LNCAP (cell line): Measurements from ENCODE around the gene PHF2.

Experiments used
- TF ChIP-seq, protein P1 (sequence below): fragments of 450-650 bp; IDR thresholded peaks from 2 replicates; pipeline ENCODE4 v1.5.1; 2017; ENCODE audit warnings: mild to moderate bottlenecking

PHF2 gene

DNA sequence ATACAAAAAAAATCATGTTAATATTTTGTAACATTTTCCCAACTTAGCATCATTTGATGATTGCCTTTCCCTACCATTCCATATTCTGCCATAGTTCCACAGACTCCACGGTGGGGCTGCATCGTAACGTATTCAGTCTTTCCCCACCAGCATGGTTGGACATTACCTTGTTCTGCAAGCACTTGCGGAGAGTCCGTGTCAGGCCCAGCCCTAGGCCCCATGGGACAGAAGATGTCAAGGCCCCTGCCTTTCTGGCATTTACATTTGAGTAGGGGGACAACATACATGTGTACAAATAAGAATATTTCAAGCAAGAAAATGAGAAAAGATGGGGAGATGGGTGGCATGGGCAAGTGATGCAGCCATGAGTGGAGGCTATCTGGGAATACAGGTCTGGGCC, 8.2 kb upstream of the PHF2 start:
- TF ChIP-seq, protein P1, sequence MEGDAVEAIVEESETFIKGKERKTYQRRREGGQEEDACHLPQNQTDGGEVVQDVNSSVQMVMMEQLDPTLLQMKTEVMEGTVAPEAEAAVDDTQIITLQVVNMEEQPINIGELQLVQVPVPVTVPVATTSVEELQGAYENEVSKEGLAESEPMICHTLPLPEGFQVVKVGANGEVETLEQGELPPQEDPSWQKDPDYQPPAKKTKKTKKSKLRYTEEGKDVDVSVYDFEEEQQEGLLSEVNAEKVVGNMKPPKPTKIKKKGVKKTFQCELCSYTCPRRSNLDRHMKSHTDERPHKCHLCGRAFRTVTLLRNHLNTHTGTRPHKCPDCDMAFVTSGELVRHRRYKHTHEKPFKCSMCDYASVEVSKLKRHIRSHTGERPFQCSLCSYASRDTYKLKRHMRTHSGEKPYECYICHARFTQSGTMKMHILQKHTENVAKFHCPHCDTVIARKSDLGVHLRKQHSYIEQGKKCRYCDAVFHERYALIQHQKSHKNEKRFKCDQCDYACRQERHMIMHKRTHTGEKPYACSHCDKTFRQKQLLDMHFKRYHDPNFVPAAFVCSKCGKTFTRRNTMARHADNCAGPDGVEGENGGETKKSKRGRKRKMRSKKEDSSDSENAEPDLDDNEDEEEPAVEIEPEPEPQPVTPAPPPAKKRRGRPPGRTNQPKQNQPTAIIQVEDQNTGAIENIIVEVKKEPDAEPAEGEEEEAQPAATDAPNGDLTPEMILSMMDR: no peak

DNA sequence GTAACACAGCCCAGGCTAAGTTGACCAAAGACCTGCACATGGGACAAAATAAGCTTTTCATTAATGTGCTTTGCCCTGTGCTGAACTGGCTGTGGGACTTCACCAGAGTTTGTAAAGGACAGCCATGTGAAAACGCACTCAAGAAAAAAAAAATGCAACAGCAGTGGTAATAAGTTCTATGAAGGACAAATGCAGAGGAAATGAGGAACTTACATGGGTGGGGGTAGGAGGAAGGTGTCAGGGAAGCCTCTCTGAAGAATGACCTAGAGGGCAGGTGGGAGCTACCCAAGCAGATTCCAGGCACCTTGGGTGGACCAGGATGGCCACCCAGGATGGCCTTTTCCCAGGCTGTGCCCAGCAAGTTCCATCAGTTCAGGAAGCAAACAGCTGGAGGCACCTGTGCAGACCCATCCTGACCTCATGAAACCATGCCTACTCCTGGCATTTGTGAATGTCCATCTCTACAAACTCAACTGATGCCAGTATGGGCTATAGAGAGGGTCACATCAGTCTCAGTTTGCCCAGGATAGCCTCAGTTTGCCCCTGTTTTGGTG, 6.7 kb upstream of the PHF2 start:
- TF ChIP-seq, protein P1: no peak

DNA sequence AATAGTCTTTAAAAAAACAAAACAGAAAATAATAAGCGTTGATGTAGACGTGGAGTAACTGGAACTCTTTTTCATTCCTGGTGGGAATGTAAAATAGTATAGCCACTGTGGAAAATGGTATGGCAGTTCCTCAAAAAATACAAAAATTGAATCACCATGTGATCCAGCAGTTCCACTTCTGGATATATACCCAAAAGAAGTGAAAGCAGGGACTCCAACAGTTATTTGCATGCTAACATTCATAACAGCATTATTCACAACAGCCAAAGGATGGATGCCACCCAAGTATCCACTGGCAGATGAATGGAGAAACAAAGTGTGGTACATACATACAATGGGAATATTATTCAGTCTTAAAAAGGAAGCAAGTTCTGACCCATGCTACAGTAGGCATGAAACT, 4.2 kb upstream of the PHF2 start:
- TF ChIP-seq, protein P1: no peak

DNA sequence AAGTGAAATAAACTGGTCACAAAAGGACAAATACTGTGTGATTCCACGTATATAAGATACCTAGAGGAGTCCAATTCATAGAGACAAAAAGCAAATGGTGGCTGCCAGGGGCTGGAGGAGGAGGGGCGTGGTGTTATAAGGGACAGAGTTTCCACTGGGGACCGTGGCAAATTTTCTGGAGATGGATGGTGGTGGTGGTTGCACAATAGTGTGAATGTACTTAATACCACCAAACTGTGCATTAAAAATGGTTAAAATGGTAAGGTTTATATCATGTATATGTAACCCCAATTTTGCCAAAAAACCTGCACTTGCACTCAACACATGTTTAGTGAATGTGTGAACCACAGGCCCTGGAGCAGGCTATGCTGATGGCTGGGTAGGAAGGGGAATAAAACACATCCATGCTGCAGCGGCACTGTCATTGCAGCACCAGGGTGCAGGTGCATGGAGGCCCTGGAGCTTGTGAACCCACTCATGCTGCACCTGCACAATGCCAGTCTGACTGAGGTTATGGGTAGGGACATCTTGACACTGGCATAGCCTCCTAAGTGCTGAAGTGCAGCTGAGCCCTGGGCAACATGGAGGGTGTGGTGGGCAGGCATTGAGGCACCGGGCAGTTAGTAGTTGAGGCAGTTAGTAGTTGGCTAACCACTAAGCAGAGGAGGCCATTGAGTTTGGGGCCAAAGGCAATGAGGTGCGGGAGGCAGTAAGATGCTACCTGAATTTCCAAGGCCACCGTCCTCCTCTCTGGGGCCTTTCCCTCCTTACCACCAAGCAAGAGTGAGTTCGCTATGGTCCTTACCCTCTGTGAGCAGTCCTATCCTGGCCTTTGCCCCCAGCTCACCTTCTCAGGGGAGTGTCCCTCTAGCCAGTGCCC, 3.5 kb upstream of the PHF2 start:
- TF ChIP-seq, protein P1: no peak

DNA sequence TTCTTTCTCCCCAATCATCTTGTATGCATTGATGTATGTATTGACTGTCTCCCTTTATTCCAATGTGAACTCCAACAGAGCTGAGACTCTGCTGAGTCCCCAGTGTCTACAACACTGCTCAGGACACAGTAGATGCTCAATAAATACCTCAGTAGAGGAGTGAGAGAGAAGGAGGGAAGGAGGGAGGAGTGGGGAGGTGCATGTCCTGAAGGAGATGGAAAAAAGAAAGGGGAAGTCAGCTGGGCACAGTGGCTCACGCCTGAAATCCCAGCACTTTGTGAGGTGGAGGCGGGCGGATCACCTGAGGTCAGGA, 2.9 kb upstream of the PHF2 start:
- TF ChIP-seq, protein P1: no peak

DNA sequence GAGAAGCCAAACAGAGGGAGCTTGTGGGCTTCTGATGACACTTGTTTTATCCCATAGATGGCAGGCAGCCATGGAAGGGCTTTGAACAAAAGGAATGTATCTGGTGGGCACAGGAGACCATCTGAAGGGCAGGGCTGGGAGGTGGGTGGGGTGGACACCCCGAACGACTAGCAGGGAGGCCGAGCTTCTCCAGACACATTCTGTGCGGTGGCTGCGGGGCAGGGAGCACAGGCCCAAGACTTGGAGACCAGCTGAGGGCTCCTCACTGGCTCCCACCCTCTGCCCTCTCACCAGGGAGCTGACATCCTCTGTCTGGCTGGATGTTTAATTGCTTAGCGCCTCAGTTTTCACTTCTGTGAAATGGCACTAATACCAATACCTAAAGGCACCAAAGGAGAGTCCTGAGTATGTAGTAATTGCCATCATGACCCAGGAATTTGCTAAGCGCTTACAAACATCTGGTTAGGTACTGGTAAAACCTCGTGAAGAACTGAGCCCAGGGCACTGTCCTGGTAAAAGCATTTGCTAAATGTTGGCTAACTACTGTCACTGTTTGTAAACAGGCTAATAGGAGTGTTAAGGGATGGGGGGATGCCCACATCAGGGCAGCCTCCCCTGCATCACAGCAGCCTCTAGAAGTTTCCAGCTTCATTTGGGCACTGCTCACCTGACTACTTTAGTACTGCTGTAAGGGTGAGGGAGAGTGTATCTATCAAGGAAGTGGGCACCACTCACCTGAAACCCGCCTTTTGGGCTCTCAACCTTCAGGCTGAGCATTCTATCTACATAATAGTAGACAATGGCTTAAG, 2.1 kb upstream of the PHF2 start:
- TF ChIP-seq, protein P1: no peak

DNA sequence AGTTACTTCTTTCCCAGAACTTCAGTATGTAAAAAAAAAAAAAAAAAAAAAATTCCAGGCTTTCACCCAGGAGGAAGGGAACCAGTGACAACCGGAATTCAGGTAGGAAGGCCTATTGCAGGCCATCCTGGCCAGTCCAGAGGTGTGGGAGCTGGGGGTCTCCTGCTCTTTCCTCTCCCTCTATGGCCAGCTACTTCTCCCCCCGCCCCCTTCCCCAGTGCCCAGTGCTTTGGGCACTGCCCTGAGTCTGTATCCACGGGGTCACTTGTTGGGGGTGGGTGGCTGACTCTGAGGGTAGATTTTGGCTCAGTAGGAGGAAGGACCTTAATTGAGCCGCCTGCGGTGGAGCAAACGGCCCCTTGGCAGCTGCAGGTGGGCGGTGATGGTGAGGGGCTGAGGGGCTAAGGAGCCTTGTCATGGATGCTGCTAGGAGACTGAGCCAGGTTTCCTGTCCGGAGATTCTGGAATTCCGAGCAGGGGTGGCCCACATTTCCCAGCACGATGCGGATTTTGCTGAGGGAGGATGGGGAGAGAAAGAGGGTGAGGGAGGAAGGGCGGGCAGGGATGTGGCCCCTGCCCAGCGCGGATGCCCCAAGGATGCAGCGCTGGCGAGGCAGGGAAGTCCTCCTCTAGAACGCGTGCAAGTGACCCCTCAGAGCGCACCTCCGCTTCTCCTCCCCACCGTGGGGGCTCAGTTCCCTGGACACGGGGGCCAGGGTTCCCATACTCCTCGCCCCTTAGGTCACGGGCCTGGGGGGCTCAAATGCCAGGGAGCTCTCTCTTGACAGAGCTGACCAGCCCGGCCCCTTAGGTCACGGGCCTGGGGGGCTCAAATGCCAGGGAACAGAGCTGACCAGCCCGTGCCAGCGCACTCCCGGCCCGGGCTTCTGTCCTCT, 1.2 kb upstream of the PHF2 start:
- TF ChIP-seq, protein P1: no peak
